Activated T-cell treated with anti-CD3 and anti-CD28 coated beads for 24 hours (primary cell): ENCODE data around the gene UBR3.
"Not testable (repeated sequence)": the region's sequence is repeated elsewhere in the genome, so short reads cannot be mapped to it uniquely, and the experiment has no call there.

Experiments used
- DNase-seq: peaks from one replicate; pipeline ENCODE4 v3.0.0-alpha.2; 2020; ENCODE audit warnings: low read depth

Gene UBR3

GRCh38 chr2:169824373-169825333 lies 2.6 kb upstream of the UBR3 start, which contains the start of gene METTL5:
Gene METTL5, minus strand, starts transcription at chr2:169824905. Its CDS starts 308 bp downstream, at chr2:169824597.
- DNase-seq: peak; percentile 78

DNA sequence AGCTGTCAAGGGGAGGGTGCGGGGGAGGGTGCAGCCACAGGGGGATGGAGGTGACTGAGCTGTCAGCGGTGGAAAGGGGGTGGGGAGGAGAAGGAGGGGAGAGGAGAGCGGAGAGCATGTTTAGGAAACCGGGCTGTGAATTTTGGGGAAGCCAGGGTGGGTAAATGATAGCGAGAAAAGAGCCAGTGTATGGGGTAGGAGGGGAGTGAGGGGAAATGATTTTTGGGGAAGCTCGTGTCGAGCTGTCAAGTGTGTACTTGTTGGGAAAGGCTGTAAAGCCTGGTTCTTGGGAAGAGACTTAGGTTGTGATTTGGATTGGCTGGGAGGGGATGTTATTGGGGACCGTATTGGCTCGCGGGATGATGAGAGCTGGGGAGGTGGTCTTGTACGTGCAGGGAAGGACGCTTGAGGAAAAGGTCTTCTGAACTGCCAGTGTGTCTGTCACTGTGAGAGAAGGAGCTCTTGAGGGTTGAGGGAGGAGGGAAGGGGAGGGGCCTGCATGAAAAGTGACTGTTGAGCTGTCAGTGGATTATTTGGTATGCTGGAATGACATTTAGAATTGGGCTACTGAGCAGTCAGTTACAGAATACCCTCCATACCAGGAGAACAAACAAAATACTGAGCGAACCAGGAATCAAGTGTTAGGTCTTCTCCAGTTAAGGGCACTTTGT lies 1.0 kb downstream of the UBR3 start:
- peak; percentile 42 for DNase-seq

GRCh38 chr2:169834401-169834800 lies 7.1 kb downstream of the UBR3 start:
- no peak for DNase-seq

- no peak for DNase-seq
These were observed 11.7 kb downstream of the UBR3 start for GRCh38 chr2:169838743-169839489.

DNA sequence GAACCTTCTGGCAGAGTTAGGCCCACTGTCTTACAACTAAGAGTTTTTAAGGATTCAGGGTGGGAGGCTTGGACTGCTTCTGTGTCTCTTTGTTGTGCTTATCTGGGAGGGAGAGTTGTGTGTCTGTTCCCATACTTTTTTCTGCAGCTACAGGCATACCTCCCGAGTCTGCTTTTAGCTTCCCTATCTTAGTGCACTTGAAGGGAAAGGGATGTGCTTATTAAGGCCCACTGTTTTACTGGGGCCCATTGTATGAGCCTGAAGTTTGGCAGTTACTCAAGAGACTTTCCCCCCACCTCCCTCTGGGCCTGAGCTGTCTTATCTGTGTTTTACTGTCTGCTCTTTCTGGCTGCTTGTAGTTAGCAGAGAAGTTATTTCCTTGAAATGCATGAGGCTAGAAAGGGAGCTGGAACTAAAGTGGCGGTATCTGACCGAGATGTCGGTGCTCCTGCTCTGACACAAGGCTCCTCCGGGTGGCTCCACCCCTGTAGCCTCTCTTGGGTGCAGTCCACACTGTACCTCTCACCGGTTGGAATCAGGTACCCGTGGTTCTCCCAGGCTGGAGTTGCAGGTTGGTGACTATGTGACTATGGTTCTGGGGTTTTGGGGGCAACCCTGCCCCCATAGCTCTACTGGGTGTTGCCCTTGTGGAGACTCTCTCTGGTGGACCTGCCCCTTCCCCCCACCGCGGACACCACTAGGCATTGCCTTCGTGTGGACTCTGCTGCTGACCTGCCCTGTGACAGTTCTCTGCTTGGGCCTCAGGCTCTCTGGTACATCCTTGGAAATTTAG lies 12.9 kb downstream of the UBR3 start:
- no peak for DNase-seq

DNA sequence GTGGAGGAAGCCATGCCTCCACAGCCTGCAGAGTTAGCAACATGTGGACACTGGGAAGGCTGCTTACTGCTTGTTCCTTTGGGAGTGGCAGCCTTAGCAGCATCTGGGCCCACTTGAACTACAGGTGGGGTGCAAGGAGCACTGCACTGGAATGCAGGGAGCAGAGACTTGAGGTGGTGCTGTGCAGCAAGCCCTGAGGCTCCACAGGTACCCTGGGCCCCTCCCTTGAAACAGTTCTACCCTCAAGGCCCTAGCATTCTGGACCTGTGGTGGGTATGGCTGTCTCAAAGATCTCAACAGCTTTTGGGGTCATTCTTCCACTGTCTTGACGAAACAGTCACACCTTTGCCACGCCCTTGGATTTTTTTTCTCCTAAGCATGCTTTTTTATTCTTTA lies 13.5 kb downstream of the UBR3 start:
- DNase-seq: no peak

DNA sequence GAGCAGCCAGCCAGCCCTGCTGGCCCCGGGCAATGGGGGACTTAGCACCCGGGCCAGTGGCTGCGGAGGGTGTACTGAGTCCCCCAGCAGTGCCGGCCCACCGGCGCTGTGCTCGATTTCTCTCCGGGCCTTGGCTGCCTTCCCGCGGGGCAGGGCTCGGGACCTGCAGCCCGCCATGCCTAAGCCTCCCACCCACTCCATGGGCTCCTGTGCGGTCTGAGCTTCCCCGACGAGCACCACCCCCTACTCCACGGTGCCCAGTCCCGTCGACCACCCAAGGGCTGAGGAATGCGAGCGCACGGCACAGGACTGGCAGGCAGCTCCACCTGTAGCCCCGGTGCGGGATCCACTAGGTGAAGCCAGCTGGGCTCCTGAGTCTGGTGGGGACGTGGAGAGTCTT lies 14.4 kb downstream of the UBR3 start:
- DNase-seq: not testable (repeated sequence)

DNA sequence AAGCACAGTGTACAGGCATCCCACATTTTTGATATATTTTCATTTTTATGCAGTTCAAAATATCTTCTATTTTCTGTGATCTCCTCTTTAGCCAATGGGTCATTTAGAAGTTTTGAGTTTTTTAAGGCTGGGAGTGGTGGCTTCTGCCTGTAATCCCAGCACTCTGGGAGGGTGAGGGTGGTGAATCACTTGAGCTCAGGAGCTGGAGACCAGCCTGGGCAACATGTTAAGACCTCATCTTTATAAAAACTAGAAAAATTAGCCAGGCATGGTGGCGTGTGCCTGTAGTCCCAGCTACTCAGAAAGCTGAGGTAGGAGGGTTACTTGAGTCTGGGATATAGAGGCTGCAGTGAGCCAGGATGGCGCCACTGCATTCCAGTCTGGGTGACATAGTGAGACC lies 17.8 kb downstream of the UBR3 start:
- DNase-seq: no peak

GRCh38 chr2:169848959-169849693 lies 21.9 kb downstream of the UBR3 start:
- not testable (repeated sequence) for DNase-seq

- DNase-seq: no peak
These were observed 22.5 kb downstream of the UBR3 start for GRCh38 chr2:169849710-169850109.

DNA sequence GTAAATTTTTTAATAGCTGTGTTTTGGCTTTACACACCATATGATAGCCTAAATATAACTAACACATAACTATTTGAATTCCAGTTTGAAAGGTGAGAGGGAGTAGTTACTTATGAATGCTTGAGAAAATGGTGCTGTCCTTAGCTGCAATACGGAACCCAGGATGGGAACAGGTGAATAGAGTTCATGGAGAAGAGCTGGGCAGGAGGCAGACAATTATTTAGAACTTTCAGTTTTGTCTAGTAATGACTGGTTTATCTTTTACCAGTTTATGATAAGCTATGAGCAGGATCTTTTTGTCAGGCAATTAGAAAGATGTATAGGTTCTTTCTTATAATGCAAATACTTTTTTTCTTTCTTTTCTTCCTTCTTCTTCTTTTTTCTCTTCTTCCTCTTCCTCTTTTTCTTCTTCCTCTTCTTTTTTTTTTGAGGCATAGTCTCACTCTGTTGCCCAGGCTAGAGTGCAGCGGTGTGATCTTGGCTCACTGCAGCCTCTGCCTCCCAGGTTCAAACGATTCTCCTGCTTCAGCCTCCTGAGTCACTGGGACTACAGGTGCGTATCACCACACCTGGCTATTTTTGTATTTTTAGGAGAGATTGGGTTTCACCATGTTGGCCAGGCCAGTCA lies 25.9 kb downstream of the UBR3 start:
- DNase-seq: no peak

- DNase-seq: not testable (repeated sequence)
These were observed 28.3 kb downstream of the UBR3 start for GRCh38 chr2:169855281-169856258.

DNA sequence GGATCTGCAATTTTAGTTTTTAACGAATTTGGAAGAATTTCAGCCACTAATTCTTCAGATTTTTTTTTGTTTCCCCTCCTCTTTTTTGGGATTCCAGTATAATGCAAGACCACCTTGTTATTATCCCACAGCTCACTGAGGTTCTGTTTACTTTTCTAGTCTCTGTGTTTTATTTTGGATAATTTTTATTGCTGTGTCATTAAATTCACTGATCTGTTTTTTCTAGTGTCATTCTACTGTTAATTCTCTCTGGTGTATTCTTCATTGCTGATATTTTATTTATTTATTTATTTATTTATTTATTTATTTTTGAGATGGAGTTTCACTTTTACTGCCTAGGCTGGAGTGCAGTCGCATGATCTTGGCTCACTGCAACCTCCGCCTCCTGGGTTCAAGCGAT lies 32.2 kb downstream of the UBR3 start:
- DNase-seq: no peak

DNA sequence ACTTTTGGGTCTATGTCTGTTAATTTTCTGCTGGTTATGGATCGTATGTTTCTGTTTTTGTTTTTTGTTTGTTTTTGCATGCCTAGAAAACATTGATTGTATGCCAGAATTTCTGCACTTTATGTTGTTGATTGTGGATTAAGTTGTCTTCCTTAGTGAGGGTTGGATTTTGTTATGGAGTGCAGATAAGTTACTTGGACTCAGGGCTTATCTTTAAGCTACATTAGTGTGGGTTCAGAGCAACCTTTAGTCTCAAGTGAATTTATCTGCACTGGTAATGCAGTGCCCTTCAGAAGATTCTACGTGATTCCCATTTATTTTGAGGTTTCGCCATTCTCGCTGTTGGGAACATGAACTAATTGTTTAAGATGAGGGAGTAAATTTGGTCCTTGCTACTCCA lies 32.9 kb downstream of the UBR3 start:
- no peak for DNase-seq

GRCh38 chr2:169862816-169863215 lies 35.6 kb downstream of the UBR3 start:
- DNase-seq: no peak

DNA sequence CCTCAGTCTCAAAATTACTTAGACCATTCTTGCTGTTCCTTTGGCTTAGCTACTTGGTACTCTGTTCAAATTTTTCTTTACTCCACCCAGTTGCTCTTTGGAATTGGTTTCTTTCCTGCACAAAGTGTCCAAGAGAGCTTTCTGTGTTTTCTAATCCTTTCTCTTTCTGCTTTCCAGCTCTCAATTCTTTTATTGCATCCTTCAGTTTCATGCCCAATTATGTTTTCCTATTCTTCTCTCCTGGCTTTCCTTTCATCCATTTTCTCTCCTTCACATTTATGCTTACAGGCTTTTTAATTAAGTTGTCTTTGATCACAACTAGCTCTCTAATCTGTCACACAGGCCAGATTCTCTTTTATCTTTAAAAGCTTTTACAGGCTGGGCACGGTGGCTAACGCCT lies 38.2 kb downstream of the UBR3 start:
- no peak for DNase-seq

DNA sequence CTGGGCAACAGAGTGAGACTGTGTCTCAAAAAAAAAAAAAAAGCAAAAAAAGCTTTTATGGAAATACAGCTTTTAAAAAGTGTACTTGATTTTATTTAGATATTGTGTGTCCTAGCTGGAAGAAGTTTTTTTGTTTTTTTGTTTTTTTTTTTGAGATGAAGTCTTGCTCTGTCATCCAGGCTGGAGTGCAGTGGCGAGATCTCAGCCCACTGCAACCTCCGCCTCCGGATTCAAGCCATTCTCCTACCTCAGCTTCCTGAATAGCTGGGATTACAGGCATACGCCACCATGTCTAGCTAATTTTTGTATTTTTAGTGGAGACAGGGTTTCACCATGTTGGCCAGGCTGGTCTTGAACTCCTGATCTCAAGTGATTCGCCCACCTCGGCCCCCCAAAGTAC lies 39.0 kb downstream of the UBR3 start:
- DNase-seq: not testable (repeated sequence)

DNA sequence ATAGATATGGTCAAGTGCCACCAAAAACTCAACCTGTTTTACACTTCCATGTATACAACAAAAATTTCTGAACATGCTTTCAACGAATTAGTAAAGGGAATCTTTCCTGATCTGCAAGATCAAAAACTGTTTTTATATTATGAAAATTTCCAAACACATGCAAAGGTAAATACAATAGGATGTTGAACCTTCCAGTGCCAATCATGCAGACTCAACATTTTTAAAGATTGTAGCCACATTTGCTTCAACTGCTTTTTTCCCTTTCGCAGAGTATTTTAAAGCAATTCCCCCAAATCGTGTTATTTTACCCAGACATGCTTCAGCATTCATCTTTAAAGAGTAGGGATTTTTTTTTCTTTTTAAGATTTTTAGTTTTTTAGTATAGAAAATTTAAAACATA lies 40.3 kb downstream of the UBR3 start:
- DNase-seq: no peak

DNA sequence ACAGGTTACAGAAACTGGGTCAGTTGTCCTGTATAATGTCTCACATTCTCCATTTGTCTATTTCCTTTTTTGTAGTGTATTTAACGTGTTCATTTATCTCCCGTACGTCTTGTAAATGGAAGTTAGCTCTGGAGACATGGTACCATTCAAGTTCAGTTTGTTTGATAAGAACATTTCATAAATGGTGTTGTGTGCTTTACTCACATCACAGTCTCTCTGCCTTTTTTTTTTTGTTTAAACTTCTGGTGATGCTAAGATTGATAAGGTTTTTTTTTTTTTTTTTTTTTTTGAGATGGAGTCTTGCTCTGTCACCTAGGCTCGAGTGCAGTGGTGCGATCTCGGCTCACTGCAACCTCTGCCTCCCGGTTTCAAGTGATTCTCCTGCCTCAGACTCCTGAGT lies 41.7 kb downstream of the UBR3 start:
- DNase-seq: no peak
